Measurements from ENCODE around the gene MGAT4B.

Gene MGAT4B

DNA sequence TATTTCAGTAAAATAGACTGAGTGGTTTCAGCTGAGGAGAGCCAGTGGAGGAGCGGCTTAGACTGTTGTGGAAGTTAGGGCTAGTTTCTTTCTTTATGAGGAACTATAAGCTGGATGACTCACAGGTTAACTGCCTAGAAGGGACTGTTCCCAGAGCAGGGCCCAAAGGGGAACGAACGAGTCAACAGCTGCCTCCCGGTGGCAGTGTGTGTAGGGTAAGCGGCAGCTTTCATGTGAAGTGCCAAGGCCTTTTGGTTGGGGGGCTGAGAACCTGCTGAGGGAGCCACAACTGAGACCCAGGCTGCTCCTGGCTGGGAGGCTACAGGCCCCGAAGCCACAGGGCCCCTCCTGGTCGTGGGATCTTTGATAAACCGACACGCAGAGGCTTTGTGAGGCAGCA, 21.0 kb upstream of the MGAT4B start:
- peak; percentile 67 for DNase-seq (ENCODE audit: low read depth, low spot score)

DNA sequence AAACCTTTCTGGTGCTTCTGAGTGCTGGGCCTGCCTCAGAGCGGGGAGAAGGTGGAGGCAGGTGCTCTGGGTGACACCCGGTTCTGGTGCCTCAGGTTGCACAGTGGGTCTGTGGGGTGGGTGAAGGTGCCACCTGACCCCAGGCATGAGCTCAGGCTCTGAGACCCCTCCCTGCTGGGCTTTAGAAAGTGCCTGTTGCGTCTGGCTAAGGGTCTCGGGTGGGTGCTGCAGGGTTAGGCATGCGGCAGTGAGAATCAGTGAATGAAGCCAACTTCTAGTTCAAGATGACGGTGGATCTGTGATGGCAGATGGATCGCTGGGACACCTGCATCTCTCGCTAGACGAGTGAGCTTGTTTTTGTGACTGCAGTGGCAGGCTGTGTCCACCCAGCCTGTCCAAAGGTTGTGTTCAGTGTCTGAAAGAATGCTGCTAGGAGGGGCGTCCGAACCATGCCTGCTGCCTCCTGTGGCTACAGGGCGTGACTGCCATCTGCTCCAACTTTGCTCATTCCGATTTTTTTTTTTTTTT, 19.1 kb upstream of the MGAT4B start:
- no peak for DNase-seq (ENCODE audit: low read depth, low spot score)

DNA sequence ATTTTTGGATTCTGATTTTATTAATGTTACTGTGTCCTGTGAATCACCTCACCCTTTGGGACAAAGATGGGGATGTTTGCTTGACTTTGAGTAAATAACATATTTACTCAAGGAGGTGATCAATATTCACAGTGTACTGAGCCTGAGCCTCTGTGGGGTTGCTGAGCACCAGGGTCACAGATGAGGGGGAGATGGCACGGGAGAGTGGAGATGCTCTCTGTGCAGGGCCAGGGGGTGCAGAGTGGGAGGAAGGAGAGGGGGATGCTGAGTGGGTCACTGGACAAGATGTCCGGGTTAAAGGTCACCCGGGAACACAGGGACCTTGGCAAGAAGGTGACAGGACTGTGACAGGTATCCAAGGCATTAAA, 18.1 kb upstream of the MGAT4B start:
- DNase-seq (ENCODE audit: low read depth, low spot score) = no peak

DNA sequence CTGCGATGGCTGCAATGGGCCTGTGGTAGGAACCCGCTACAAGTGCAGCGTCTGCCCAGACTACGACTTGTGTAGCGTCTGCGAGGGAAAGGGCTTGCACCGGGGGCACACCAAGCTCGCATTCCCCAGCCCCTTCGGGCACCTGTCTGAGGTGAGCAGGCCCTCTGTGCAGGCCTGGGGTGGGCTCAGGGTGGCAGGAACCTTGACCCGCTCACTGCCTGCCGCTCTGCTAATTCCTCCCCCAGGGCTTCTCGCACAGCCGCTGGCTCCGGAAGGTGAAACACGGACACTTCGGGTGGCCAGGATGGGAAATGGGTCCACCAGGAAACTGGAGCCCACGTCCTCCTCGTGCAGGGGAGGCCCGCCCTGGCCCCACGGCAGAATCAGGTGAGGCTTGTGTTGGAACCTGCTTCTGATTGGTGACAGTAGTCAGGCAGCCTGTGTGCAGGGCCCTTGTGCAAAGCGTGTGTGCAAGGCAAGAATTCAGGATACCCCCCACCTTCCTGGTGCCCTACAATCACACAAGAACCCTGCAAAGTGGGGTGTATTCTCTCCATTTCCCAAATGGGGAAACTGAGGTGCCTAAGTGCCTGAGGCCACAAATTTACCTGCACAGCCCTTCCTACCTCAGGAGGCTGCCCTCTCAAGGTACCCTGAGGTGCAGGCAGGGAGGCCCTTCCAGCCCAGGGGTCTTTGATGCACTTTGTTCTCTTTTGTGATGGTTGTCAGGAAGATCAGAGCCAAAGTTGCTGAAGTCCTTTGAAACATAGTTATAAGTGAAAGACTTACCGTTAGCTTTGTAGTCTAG, 17.5 kb upstream of the MGAT4B start:
- no peak for DNase-seq (ENCODE audit: low read depth, low spot score)

DNA sequence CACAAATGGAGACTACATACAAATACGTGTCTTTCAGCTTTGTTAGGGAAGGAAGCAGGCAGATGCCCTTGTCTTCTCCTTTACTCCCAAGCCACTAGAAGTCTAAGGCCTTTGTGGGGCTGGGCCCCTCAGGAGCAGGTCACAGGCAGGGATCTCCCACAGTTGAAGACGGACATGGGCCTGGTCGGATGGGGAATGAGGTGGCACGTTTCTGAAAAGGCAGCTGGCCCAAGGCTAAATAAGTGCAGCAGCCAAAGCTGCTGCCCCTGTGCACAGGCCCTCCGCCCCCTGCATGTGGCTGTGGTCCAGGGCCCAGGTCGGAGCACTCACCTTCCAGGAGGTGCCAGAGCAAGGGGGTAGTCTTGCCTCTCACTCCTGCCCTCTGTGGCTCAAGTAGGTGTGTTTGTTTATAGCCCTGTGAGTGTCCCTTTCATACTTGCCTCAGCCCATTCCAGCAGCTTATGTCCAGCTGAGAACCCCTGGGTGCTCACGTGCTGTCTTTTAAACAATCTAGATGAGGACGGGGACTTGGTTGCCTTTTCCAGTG, 15.9 kb upstream of the MGAT4B start:
- DNase-seq (ENCODE audit: low read depth, low spot score) = no peak

DNA sequence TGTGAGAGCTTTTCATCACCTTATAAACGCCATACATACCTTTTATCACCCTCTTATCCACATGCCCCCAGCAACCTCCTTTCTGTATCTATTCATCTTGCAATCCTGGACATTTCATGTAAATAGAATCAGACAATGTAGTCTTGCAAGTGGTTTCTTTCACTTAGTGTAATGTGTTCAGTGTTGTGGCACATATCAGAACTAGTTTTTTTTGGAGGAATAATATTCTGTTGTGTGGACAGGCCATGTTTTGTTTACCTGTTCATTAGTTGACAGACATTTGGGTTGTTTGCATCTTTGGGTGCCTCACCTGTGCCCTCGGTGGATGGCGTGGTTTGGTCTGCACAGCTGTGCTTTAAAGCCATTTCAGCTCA, 15.4 kb upstream of the MGAT4B start:
- no peak for DNase-seq (ENCODE audit: low read depth, low spot score)

DNA sequence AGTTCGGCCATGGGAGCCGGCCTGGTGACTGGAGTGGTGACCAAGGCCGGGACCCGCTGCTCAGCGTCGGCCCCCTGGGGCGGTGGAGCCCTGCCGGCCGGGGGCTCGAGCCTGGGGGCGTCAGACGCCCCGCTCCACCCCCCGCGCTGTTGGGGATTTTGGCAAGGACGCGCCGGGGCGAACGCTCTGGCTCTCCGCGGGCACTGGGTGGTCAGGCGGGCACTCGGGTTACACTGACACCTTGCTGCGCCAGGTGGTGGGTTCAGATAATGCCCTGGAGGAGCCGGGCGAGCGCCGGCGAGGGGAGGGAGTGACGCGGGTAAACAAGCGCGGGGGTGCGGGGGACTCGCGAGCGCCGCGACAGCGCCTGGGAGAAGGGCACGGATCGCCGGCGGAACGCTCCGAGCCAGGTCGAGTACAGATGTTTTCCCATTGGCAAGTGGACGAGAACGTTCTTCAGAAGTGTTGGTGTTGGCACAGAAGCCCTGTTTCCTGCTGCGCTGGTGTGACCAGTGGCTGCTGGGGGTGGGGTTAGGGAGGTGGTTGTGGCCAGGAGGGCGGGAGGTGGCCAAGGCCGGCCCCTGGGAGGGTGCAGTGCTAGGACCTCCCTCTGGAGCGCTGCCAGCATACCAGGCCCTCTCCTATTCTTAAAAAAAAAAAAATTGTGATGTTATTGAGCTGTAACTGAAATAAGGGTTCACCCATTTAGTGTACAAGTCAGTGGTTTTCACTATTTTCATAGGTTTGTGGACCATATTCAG, 14.8 kb upstream of the MGAT4B start:
- peak; percentile 96 for DNase-seq (ENCODE audit: low read depth, low spot score)

DNA sequence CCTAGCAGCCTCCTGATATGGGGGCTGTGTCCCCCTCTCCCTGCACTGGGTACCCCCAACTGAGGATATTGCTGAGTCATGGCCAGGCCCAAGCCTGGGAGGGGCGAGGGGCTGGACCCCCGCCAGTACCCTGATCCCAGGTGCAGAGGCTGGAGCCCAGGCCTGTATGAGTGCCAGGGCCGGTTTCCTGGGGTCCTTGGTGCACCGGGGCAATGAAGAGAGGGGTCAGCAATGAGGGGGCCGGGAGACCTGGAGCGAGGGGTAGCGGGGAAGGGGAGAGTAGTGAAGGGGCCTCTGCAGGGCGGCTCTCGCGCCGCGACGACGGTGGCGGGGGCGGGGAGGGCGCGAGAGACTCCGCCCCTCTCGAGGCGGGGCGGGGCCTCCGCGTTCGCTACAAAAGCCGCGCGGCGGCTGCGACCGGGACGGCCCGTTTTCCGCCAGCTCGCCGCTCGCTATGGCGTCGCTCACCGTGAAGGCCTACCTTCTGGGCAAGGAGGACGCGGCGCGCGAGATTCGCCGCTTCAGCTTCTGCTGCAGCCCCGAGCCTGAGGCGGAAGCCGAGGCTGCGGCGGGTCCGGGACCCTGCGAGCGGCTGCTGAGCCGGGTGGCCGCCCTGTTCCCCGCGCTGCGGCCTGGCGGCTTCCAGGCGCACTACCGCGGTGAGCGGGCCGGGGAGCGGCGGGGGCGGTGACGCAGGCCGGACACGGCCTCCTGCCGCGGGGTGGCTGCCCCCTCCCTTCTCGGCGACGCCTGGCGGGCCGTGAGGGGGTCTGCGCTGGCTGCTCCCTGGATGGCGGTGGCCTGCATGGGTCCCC, 14.0 kb upstream of the MGAT4B start, which contains the start of gene SQSTM1:
Gene SQSTM1, plus strand, starts transcription at position 423 of the 815 bp plus-strand sequence. Its CDS starts 32 bp downstream, at position 455.
- DNase-seq (ENCODE audit: low read depth, low spot score) = peak; percentile 94

DNA sequence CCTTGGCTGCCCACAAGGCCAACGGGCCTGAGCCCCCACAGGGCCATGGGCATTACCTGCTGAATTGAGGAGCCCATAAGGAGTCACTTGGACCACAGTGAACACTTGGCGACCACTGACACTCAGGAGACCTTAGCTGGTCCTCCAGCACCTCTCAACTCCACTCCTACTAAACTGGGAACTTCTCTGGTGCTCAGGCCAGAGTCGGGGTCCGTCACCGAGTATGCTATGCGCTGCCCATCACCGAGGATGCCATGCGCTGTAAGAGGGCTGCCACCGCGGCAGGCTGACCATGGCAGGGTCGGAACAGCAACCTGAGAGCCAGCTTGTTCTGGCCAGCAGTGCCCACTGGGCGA, 13.4 kb upstream of the MGAT4B start:
- DNase-seq (ENCODE audit: low read depth, low spot score) = peak; percentile 35

DNA sequence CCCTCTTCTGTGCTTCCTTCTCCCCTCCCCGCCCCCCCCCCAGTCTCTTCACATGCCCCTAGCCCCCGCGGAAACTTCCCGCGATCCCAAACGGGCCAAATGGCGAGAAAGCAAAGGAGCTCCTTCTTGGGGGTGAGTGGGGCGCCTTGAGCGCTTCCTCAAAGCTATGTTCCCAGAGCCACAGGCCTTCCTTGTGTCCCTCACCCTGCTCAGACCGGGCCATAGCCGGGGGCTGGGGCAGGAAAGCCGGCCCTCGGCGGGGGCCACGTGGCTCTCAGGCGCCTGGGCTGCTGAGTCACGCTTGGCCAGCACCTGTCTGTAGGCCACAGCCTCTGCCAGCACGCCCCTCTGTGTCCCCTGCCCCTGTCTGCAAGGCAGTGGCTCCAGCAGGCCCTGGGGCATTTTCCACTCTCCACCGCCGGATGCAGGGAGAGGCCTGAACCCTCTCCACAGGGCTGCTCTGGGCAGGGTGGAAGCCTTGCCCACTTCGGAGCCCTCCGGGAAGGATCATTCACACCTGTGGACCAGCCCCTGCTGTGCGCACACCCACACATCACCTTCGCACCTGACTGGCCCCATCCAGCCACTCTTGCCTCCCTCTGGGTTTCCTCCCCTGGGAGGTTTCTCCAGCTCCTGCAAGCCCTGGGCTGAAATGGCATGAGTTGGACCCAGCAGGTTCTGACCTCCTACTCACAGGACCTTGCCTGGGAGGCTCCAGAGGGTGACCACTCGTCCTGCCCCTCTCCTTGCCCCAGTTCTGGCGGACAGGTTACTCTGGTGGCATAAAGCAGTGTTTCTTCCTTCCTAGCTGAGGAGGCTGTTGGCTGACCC, 12.8 kb upstream of the MGAT4B start:
- peak; percentile 83 for DNase-seq (ENCODE audit: low read depth, low spot score)

DNA sequence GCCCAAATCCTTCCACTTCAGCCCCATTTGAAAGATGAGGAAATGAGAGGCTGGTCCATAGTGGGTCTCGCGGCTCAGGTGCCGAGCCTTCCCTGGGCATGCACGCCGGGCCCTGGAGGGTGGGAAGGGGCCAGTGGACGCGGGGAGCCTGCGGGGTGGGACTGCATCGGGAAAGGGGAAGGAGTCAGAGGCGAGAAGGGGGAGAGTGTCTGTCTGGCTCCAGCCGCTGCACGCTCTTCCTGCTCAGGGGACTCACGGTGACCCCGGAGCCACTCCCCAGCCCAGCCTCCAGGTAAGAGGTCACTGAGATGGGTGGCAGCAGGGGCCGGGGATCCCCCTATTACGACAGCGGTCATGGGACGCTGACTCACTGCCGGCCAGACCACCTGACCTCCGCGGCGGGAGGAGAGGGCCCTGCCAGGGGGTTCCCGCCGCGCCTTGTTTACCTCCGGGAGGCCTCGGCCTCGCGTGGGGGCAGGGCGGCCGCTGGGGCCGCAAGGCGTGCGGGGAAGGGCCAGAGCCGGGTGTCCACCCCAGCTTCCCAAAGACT, 12.2 kb upstream of the MGAT4B start:
- peak; percentile 98 for DNase-seq (ENCODE audit: low read depth, low spot score)

DNA sequence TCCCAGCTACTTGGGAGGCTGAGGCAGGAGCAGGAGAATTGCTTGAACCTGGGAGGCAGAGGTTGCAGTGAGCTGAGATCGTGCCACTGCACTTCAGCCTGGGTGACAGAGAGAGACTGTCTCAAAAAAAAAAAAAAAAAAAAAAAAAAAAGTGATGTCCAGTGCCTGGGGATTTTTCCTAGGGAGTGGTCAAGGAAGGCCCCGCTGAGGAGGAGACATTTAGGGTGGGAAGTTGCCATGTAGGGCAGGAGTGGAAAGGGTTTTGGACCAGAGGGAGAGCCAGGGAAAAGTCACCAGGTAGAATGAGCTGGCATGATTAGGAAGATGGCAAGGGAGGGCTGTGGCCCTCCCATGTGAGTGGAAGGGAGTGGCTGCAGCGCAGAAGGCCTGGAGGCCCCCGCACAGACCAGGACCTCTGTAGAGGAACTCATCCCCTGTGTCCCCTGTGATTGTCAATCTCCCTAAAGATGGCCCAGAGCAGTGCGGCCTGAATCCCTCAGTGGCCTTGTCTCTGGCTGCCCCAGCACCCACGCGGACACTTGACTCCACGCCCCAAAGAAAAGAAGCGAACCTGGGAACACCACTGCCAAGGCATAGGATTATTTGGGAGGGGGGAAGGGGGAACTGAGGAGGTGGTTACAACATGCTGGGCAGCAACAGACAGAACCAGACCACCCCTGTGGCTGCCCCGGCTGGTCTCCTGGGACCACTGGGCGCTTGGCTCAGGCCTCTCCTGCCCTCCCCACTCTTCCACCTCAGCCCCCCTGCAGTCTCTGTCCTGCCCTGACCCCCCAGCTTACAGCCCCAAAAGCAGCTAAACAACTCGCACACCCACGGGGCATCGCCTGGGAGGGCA, 11.5 kb upstream of the MGAT4B start:
- no peak for DNase-seq (ENCODE audit: low read depth, low spot score)

DNA sequence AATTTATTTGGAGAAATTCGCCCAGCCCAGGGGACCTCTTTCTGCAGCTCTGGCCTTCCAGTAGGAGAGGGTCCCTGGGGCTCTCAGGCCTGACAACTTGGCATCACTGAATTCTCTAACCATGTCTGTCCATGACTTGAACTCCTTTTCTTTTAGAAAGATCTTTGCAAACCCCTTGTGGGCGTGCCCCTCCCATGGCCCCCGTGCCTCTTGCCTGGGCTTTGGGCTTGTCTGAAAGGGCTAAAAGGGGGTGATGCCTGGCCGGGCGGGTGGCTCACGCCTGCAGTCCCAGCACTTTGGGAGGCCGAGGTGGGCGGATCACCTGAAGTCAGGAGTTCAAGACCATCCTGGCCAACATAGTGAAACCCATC, 10.8 kb upstream of the MGAT4B start:
- no peak for DNase-seq (ENCODE audit: low read depth, low spot score)

DNA sequence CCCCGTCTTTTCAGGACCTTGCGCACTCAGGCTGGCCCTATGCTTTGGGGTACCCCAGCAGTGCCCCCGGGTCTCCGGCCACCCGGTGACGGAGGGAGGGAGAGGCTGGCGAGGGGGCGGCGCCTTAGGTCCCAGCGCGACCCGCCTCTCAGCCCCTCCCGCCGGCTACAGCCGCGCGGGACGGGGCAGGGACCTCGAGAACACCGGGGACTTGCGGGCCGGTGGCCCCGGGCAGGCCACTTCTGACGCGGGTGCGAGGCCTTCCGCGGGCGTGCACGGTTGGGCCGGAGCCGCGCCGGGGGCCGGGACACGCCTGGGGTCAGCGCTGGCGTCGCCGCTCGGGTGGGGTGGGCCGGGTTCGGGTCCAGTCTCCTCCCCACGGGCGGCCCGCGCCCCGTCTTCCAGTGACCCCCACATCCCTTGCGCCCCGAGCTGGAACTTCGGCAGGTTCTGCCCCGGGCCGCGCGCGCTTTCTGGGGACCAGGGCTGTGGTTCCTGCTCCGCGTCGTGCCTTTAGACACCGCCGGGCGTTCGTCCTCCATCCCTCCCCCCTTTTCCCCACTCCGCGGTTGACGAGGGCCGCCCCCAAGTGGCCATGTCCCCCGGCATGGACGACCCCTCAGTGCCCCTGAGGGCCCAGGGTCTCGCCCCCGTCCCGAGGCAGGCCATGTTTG, 10.3 kb upstream of the MGAT4B start:
- DNase-seq (ENCODE audit: low read depth, low spot score) = peak; percentile 52

DNA sequence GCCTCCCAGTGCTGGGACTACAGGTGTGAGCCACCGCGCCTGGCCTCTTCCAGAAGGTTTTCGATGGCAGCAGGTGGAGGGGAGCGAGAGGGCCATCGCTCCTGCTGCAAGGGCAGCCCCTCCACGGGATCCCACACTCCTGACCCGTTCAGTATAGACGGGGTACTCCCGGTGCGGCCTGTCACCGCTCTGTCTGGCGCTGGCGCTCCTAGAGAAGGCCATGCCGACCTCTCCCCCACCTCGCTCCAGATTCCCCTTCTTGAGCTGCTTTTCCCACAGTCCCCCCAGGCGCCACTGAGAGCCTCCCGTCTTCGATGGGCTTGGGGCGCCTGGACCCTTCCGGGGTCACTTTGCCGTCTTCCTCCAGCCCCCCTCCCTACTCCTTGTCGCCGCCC, 9.7 kb upstream of the MGAT4B start:
- no peak for DNase-seq (ENCODE audit: low read depth, low spot score)

DNA sequence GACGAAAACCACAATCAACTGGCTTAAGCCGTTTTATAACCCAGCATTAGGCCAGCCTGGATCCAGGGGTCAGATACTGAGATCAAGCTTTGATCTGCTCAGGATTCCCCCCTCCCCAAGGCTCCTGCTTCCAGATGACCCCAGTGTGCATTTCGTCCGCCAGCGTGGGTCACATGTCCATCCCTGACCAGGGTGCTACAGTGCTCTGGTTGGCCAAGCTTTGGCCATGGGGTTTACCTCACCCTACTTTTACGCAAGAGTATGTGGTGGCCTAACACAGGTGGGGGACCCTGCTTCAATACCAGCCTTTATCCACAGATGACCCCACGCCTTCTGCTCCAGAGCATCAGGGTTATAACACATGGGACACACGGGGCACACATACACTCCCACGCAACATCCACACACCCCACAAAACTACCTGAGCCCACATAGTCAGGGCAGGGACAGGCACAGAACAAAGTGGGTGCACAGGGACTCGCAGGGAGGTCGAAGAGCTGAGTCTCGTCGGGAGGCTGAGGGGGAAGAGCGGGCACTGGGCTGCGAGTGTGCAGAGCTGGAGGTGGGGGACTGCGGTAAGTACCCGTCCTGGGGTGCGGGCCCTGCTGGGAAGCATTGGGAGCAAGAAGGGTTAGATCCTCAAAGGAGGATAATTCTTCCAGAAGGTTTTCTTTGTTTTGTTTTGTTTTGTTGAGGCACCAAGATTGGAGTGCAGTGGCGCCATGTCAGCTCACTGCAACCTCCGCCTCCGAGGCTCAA, 9.0 kb upstream of the MGAT4B start:
- DNase-seq (ENCODE audit: low read depth, low spot score) = no peak

DNA sequence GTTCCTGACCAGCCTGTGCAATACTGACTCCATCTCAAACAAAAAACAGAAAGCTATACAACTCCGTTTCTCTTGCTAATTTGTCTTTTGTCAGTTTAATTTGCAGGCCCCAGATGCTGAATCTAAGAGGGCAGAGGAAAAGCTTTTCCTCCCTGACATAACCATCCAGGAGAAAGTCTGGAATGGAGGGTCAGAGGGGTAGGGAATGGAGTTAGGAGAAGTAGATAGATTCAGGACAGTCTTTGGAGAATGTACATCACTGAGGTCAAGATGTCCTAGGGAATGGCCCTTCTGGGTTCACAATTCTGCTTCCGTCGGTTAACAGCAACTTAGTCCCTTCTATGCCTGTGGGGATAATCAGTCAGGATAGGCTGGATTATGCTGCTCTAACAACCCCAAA, 7.4 kb upstream of the MGAT4B start:
- no peak for DNase-seq (ENCODE audit: low read depth, low spot score)

DNA sequence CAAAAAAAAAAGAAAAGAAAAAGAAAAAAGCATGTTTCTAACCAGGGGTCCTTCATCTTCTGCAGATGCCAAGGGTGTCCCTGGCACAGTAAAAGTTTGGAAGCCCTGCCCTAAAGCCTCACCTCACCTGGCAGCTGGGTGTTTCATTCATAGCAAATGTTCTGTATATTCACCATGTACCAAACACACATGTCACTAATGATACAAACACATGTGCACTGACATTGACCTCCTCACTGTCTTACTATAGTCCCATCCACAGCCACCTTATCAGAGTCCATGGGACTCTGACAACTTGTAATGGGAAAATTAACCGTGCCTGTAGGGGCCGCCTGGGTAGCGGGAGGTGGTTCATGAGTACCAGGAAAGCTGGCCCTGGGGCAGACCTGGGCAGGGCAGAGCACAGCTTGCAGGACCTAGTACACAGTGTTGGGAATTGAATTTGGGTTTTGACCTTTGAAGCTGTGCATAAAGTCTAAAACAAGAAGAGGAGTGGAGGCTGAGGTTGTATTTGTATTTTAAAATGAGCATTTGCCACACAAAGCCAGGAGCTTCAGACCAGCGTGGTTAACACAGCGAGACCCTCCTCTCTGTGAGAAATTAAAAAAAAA, 6.4 kb upstream of the MGAT4B start:
- DNase-seq (ENCODE audit: low read depth, low spot score) = no peak

Measured in astrocyte of the hippocampus (primary cell).